Activated naive CD4-positive, alpha-beta T cell treated with anti-CD3 and anti-CD28 coated beads for 36 hours (primary cell): ENCODE data around the gene OLFM1. TPM values are rescaled to one million over a fixed set of nuclear protein-coding genes. Genes with fewer than 3 reads are reported as not detected.
A peak's percentile ranks its signal among the peaks of the same experiment; 100 is the strongest.

Source experiments
- CTCF ChIA-PET: fragments of 350-600 bp; sonication (Branson Sonifier 250); formaldehyde crosslinking; loops from one replicate; lab custom pipeline; 2021; ENCODE audit warnings: antibody characterized with exemption; lab: Charles Lee
- DNase-seq: peaks from one replicate; pipeline ENCODE4 v3.0.0-alpha.2; 2020
- H3K27ac Mint-ChIP-seq: one replicate; pipeline ENCODE4 v1.8.0; 2021; ENCODE audit warnings: mild to moderate bottlenecking, mixed read lengths
- H3K27me3 Mint-ChIP-seq: one replicate; pipeline ENCODE4 v1.8.0; 2021; ENCODE audit warnings: low read depth, mixed read lengths
- H3K36me3 Mint-ChIP-seq: one replicate; pipeline ENCODE4 v1.8.0; 2021; ENCODE audit warnings: low read depth, mixed read lengths
- H3K4me1 Mint-ChIP-seq: one replicate; pipeline ENCODE4 v1.8.0; 2021; ENCODE audit warnings: low read depth, mixed read lengths
- H3K4me3 Mint-ChIP-seq: one replicate; pipeline ENCODE4 v1.8.0; 2021; ENCODE audit warnings: mild to moderate bottlenecking, moderate library complexity, mixed read lengths
- H3K9me3 Mint-ChIP-seq: one replicate; pipeline ENCODE4 v1.8.0; 2021; ENCODE audit warnings: mixed read lengths
- intact Hi-C: fragments of 100-400 bp; cut with micrococcal nuclease; formaldehyde crosslinking; loops from one replicate; pipeline ENCODE4 v1.15.1; 2023
- total RNA-seq, 2 experiments: library from RNA; stranded (reverse); gene quantifications; one replicate each; pipeline ENCODE4 v1.2.3, GENCODE V29; 2021

The OLFM1 gene
- total RNA-seq, 2 experiments from 2014 or later: not detected

DNA sequence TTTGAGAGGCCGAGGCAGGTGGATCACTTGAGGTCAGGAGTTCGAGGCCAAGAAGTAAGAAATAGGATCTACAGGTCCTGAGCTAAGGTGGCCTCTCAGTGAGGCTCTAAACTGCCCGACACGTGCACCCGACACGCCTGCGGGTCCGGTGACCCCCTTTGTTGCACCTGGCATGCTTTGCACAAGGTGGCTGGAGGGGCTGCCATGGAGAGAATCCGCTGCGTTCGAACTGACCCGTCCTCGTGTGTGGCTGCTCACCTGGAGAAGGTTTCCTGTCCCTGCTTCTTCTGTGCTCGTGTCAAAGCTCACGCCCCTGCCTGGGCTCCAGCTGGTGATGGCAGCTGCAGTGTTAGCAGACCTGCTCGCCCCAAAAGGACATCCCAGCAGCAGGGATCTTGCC, 5.7 kb upstream of the OLFM1 start:
- Mint-ChIP-seq H3K27me3 (peaks cover 29% of the 10 kb centered on the region), H3K9me3 (no peaks in the 10 kb centered on the region), H3K4me3 (no peak overlapping the region), H3K36me3 (no peaks in the 10 kb centered on the region), H3K4me1 (peaks cover 6% of the 10 kb centered on the region), H3K27ac (no peak overlapping the region)
- DNase-seq: no peak
- intact Hi-C loops: no loop called here
- CTCF ChIA-PET: no interaction called here

DNA sequence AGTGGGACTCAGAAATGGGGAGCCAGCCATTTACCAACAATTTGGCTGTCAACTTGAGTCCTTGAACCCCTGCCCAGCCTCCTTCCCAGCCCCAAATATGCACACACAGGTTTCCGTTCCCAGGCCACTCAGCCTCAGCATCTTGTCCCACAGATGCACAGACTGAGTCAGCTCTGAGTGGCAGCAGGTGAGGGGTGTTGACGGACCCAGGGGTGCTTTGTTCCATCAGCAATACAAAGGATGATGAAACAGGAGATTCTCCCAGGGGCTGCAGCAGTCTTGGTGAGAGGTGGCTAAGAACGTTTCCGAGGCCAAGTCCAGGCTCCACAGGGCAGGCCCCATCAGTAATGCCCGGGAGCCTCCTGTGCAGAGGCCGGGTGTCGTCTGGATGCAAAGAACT, 4.9 kb upstream of the OLFM1 start:
- no peak for DNase-seq
- CTCF ChIA-PET: no interaction called here
- Mint-ChIP-seq H3K27ac (no peak overlapping the region), H3K4me3 (no peak overlapping the region), H3K36me3 (no peaks in the 10 kb centered on the region), H3K27me3 (peaks cover 26% of the 10 kb centered on the region), H3K9me3 (no peaks in the 10 kb centered on the region), H3K4me1 (peaks cover 6% of the 10 kb centered on the region)
- intact Hi-C loops: no loop called here

DNA sequence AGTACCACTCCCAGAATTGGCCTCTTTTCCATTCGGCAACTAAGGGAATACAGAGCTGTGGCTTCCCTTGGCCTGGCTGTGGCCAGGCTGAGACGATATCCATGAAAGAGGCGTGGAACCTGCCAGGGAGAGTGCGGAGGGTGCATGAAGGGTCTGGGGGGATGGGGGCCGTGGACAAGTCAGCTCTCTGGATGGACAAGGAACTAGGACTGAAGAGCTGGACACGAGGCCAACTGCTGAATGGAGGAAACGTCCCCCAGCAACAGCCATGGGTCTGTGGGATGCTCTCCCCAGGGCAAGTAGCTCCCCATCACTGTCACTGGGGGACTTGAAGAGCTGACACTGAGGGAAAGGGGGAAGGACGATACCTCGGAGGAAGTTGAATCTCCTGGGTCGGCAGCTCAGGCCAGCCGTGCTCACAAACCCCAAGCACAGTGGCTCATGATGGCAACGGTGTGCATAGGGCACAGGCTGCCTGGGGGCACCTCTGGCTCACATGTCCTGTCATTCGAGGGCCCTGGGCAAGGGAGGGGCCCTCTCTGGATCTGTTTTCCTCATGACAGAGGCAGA, 4.1 kb upstream of the OLFM1 start:
- Mint-ChIP-seq H3K9me3 (no peaks in the 10 kb centered on the region), H3K27me3 (peaks cover 24% of the 10 kb centered on the region), H3K4me3 (no peak overlapping the region), H3K4me1 (peaks cover 6% of the 10 kb centered on the region), H3K27ac (no peak overlapping the region), H3K36me3 (no peaks in the 10 kb centered on the region)
- CTCF ChIA-PET: no interaction called here
- intact Hi-C loops: no loop called here
- DNase-seq: no peak

DNA sequence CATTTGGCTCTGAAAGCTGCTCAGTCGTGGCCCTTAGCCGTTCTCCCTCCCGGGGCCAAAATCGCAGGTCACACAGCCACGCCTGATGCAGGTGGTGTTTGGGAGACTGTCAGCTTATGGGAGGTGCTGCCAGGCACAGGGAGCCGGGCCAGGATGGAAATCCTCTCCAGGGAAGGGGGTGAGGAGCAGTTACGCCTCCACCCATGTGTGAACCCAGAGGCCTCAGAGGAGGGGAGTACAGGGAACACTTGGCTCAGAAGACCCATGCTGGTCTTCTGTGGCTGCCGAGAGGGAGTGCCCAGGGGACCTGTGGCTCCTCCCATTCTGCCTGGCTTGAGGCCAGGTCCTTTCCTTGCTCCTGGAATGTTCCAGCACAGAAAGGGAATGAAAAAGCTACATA, 3.6 kb upstream of the OLFM1 start:
- H3K27me3 Mint-ChIP-seq: peaks cover 26% of the 10 kb centered on the region
- H3K9me3 Mint-ChIP-seq: no peaks in the 10 kb centered on the region
- CTCF ChIA-PET: no interaction called here
- intact Hi-C loops: no loop called here
- no peak for DNase-seq
- H3K4me3 Mint-ChIP-seq: no peak overlapping the region
- no peaks in the 10 kb centered on the region for H3K36me3 Mint-ChIP-seq
- no peak overlapping the region for H3K27ac Mint-ChIP-seq
- H3K4me1 Mint-ChIP-seq: peaks cover 6% of the 10 kb centered on the region

DNA sequence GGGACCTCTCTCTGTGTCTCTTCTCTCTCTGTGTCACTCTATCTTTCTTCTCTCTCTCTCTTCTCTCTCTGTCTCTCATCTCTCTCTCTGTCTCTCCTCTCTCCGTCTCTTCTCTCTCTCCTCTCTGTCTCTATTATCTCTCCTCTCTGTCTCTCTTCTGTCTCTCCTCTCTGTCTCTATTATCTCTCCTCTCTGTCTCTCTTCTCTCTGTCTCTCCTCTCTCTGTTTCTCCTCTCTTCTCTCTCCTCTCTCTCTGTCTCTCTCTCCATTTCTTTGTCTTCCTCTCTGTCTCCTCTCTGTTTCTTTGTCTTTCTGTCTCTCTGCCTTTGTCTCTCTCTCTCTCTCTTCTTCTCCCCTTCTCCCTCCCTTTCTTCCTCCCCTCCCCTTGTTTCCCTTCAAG, 3.2 kb upstream of the OLFM1 start:
- H3K9me3 Mint-ChIP-seq: no peaks in the 10 kb centered on the region
- peaks cover 30% of the 10 kb centered on the region for H3K27me3 Mint-ChIP-seq
- no peak overlapping the region for H3K27ac Mint-ChIP-seq
- H3K36me3 Mint-ChIP-seq: no peaks in the 10 kb centered on the region
- no peak overlapping the region for H3K4me3 Mint-ChIP-seq
- H3K4me1 Mint-ChIP-seq: peaks cover 6% of the 10 kb centered on the region
- intact Hi-C loops: no loop called here
- no peak for DNase-seq
- CTCF ChIA-PET: no interaction called here

DNA sequence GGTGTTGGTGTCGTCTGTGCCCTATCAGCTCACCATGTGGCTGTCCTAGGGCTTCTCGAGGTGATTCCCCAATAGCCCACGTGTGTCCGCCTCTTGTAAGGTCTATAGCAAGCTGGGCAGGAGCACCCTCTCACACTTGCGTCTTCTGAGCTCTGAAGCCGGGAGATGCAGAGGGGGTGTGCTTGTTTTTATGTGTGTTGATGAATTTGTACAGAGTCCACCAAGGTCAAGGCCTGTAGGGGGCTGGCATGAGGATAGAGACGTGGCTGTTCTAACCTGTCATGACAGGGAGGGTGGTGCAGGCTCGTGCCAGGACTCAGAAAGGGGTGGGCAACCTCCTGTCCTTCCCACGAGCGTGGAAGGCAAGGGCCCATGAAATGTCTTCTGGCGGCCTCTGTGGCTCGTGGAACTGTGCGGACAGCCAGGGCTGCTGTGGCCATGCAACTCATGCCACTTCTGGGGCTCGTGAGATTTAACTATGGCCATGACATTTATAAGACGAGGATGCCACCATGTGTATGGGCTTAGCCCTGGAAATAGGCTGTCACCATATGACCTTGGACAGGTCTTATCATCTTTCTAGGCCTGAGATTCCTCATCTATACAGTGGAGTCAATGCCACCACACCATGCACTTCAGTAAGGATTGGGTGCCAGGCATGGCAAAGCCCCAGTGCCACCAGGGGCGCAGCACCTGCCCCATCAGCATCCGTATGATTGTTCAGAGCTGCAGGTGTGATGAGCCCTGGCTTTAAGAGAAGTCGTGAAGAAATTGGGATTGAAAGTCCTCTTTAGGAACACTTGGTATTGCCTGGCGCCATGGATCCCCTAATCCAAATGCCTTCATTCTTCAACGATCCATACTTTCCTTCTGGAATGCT, 2.3 kb upstream of the OLFM1 start:
- Mint-ChIP-seq H3K27me3 (peaks cover 39% of the 10 kb centered on the region), H3K36me3 (no peaks in the 10 kb centered on the region), H3K4me1 (peaks cover 6% of the 10 kb centered on the region), H3K9me3 (no peaks in the 10 kb centered on the region), H3K4me3 (no peak overlapping the region), H3K27ac (no peak overlapping the region)
- no peak for DNase-seq
- intact Hi-C loops: no loop called here
- CTCF ChIA-PET: interaction anchor here (1.3 kb wide), 1 partner anchor 326 kb away, joined by 3 read pairs; no protein-coding TSS in a partner anchor

DNA sequence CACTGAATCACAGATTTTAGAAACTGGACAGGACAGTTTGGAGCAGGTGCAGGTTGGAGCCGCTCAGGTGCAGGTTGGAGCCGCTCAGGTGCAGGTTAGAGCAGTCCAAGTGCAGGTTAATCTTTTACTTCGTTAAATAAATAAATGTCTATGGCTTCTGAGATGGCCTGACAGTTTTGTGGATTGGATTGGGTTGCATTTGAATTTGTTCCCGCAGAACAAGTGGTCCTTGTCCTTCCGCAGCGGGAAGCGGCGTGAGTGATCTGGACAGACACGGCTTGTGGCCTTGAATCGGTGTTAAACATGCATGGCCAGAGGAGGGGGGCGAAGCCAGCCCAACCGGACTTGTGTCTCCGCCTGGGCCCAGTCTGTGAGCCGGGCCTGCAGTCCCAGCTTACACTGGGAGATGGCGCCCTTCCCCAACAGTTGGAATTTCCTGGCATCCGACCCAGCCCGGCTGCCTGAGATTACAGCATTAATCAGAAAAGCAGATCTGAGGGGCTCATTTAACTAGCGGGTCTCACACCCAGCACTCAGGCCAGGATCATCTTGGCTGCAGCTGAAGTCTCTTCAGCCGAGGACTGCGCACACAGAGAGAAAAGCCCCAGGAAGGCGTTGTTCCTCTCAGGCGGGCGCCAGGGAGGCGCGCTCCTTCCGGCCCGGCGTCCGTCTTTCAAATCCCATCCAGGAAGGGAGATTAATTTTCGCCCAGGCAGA, 1.5 kb upstream of the OLFM1 start:
- Mint-ChIP-seq H3K4me1 (peaks cover 6% of the 10 kb centered on the region), H3K27ac (no peak overlapping the region), H3K36me3 (no peaks in the 10 kb centered on the region), H3K27me3 (peaks cover 46% of the 10 kb centered on the region), H3K9me3 (no peaks in the 10 kb centered on the region), H3K4me3 (no peak overlapping the region)
- peak; percentile 69 for DNase-seq
- CTCF ChIA-PET: interaction anchor here (1.3 kb wide), 1 partner anchor 326 kb away, joined by 3 read pairs; no protein-coding TSS in a partner anchor
- intact Hi-C loops: loop anchor here (1.0 kb wide), 2 partner anchors 257 to 326 kb away; no protein-coding TSS in a partner anchor

DNA sequence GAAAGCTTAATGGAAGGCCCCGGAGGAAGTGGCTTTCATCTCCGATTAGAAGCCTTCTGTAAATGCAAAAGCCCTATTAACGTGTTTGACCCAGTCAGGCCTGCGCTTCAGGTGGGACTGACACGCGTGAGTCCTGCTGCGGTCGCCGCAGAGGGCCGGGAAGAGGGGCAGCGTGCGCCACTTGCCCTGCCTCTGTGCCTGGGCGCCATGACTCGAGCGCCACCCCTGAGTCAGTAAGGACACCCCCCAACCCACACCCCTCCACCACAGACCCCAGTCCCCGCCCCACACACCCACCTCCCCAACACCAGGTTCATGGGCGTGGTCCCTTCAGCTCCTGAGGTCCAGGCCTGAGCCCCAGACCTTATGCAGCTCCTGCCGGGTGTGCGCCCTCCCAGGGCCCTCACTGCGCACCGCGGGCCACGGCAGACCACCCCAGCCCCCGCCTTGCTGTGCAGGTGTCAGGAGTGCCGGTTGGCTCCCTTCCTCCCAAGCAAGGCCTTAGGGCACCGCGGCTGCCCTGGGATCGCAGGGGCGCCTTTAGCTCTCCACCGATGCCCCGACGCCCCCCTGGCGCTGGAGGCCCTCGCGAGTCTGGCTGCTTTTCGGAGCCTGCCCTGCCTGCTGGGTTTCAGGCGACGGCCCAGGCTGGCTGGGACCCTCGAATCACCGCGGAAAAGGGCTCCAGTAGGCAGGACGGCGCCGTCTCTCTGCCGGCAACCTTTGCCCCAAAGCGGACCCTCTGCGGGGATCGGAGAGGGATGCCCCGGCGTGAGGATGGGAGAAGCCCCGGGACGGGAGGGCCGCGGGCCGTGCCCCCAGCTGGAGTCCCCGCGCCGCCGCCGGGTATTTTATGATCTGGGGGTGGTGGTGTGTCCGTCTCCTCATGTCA, 625 bp upstream of the OLFM1 start:
- Mint-ChIP-seq H3K4me1 (peaks cover 6% of the 10 kb centered on the region), H3K4me3 (no peak overlapping the region), H3K27ac (no peak overlapping the region), H3K36me3 (no peaks in the 10 kb centered on the region), H3K27me3 (peaks cover 52% of the 10 kb centered on the region), H3K9me3 (no peaks in the 10 kb centered on the region)
- no peak for DNase-seq
- intact Hi-C loops: loop anchor here (1.0 kb wide), 2 partner anchors 256 to 325 kb away; no protein-coding TSS in a partner anchor
- CTCF ChIA-PET: interaction anchor here (1.3 kb wide), 1 partner anchor 325 kb away, joined by 3 read pairs; no protein-coding TSS in a partner anchor

DNA sequence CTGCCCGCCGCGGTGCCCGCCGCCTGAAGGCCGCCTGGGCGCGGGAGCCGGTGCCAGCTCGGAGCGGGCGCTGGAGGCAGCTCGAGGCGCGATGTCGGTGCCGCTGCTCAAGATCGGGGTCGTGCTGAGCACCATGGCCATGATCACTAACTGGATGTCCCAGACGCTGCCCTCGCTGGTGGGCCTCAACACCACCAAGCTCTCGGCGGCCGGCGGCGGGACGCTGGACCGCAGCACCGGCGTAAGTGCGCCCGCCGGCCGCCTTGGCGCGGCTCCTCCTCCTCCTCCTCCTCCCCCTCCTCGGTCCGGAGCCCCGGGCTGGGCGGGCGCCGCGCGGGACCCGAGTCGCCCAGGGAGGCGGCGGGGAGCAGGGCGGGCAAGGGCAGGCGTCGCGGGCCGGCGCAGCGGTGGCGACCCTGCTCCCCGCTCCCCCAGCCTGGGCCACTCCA, 455 bp downstream of the OLFM1 start:
- intact Hi-C loops: no loop called here
- DNase-seq: no peak
- Mint-ChIP-seq H3K36me3 (no peaks in the 10 kb centered on the region), H3K27me3 (peaks cover 53% of the 10 kb centered on the region), H3K4me3 (no peak overlapping the region), H3K4me1 (peaks cover 6% of the 10 kb centered on the region), H3K9me3 (no peaks in the 10 kb centered on the region), H3K27ac (no peak overlapping the region)
- CTCF ChIA-PET: no interaction called here

DNA sequence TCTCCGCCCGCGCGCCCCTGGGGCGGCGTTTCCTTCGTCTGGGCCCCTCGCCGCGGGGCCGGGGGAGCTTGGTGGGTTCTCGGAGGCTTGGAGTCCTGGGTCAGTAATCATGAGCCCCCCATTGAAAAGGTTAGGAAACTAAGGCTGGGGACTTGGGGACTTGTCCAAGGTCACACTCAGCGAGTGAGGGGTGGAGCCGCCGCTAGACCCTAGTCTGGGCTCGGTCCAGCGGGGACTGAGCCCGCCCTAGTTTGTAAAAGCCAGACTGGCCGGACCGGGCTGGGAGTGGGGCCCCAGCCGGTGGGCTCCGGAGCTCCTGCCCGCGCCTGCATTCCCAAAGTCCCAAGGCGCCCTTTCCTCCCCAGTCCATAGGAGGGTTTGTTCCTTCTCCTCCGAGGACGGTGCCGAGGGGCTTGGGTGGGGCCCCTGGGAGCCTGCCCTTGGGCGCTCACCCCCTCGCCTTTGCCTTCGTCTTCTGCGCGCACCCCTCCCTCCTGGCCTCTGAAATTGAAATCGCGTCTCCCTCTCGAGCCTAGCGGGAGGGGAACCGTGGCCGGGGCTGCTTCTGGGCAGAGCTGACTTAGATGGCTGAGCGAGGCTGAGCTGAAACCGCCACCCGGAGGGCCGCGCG, 995 bp downstream of the OLFM1 start:
- CTCF ChIA-PET: no interaction called here
- H3K9me3 Mint-ChIP-seq: no peaks in the 10 kb centered on the region
- intact Hi-C loops: no loop called here
- peaks cover 6% of the 10 kb centered on the region for H3K4me1 Mint-ChIP-seq
- H3K4me3 Mint-ChIP-seq: no peak overlapping the region
- H3K27ac Mint-ChIP-seq: no peak overlapping the region
- no peak for DNase-seq
- H3K27me3 Mint-ChIP-seq: peaks cover 49% of the 10 kb centered on the region
- no peaks in the 10 kb centered on the region for H3K36me3 Mint-ChIP-seq
